G401 (cell line): ENCODE results near the gene IL3RA. TPM values are rescaled to one million over a fixed set of nuclear protein-coding genes. Genes with fewer than 3 reads are reported as not detected.
"Not testable (repeated sequence)": the region's sequence is repeated elsewhere in the genome, so short reads cannot be mapped to it uniquely, and the experiment has no call there.

ENCODE experiments used
- DNase-seq: peaks from one replicate; pipeline ENCODE4 v3.0.0-alpha.2; 2015; ENCODE audit warnings: low spot score
- in situ Hi-C: cut with HindIII; loops from 2 replicates; pipeline ENCODE4 v1.10.0; 2016; ENCODE audit warnings: low sequenced_read_pairs, mixed read lengths
- total RNA-seq: library from RNA; depleted of rRNA; stranded (reverse); fragments of >200 nt; shearing (Covaris generic); gene quantifications from 2 replicates; pipeline ENCODE4 v1.2.3, GENCODE V29; 2014; rRNA removed

Gene IL3RA
- total RNA-seq, 1 experiment from 2014 or later = not detected

DNA sequence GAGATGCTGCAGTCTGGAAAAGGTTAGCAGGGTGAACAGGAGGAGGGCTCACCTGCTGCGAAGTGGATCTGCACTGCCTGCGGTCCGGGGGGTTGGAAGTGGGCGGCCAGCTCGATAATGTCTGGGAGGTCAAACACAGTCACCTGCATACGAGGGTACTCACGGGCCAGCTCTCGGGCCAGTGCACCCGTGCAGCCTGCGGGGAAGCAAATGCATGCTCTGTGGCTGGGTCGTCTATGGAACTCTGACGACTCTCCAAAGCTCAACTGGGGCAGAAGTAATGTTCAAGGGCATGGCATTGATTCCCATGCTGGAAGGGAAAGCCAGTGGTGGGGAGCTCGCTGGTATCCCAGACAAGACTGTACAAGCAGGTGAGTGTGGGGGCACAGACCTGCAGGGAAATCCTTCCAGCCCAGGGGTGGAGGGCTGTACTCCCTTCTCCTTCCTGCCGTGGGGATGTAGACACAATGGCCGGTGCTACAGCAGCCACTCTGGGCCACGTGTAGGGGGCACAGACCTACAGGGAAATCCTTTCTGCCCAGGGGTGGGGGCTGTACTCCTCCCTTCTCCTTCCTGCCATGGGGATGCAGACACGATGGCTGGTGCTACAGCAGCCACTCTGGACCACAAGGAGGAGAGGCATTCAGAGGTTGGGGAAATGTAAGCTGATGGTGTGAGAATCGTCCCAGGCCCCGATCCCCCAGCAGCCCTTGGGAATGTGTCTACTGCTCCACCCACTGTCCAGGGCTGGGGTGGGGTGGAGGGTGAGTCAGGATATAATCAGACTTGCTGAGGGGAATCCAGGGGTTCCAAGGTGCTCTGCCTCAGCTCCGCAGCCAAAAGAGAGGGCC, 81.6 kb downstream of the IL3RA start:
- no peak for DNase-seq
- in situ Hi-C loops = no loop called here

DNA sequence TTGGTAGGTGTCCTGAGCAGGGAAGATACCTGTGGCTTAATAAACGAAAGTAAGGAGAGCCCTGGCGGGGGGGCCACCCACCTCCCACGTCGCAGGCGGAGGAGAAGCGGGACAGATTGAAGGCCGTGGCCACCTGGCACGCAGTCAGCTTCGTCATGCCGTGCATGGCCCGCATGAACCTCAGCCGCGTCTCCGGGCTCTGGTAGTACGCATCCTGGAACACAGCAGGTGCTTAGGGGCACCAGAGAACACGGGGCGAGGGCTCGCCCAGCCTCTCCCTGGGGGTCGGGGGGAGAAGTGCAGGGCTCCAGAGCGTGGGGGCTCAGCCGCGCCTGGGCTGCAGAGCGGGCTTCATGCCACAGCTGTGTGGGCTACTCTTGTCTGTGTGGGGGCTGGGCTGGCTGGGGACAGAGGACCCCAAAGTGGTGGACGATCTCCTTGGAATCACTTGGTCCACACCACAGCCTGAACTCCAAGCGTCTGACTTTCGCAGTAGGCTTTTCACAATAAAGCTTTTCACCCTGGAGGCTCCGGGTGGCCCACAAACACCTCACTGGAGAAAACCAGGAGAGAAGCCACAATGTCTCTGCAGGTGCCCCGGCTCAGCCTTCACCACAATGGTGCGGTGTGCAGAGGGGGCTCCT, 82.4 kb downstream of the IL3RA start:
- DNase-seq = no peak
- in situ Hi-C loops = no loop called here

DNA sequence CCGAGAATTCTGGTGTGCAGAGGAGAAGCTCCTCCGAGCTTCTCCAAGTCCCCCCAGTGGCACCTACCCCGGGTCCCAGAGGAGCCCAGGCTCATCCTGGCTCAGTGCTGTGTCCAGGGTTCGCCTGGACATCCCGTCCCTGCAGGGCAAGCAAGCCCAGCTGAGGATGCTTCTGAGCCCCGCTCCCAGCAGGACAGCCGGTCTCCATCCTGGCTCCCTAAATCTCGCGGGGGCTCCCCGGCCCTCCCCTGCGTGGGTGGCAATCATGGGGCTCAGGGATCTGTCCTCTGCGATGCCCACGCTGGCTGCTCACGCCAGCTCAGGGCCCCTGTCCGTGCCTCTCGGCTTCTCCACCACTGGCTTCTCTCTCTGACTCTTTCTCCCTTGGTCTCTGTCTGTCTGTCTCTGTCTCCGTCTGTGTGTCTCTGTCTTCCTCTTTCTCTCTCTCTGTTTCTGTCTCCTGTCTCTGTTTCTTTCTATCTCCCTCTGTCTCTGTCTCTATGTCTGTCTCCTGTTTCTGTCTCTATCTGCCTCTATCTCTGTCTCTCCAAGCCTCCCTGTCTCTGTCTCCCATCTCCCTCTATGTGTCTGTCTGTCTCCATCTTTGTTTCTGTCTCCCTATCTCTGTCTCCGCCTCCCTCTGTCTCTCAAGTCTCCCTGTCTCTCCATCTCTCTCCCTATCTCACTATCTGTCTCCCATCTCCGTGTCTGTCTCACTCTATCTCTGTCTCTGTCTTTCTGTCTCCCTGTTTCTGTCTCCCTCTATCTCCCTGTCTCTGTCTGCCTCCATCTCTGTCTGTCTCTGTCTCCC, 83.2 kb downstream of the IL3RA start:
- no peak for DNase-seq
- in situ Hi-C loops = no loop called here

DNA sequence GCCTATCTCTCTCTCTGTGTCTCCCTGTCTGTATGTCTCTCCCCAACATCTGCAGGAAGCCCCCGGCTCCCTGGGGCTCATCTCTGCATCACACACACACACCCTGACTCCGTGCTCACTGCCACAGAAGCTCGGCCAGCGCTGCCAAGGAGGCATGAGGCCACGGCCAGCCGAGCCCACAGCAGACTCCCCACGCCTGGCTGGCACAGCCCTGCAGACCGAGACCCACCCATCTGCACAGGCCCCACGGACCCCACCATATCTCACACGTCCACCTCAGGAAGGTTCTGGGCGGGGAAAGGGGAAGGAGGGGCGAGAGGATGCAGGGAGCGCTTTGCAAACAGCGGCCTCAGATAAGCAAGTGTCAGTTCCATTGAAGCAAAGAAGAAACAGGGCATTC, 83.8 kb downstream of the IL3RA start:
- in situ Hi-C loops = no loop called here
- DNase-seq = no peak

DNA sequence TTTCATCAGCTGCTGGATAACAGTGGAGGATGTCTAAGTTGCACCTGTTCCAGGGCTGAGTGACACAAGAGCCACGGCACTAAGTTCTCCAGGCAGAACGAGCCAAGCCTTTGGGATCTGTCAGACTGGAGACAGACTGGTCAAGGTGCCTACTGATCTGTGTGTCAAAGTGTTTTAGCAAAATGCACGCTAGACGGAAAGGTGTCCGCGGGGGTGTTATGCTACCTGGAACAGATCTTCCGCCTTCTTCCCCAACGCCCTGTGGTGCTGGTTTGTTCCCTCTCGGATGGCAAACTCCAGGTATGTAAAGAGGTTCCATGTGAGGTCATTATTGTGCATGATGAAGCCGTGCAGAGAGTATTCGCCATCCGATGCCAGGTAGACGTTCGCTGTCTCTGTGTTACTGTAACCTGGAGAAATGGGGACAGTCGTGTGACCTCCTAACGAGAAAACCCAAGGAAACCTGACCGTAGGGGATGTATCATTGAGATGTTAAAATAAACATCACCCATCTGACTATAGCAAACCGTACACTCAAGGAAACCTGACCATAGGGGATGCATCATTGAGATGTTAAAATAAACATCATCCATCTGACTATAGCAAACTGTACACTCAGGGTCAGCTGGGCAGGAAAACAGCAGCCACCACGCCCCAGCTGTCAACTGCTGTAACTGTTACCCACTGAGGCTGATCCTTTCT, 85.0 kb downstream of the IL3RA start:
- in situ Hi-C loops = no loop called here
- DNase-seq = no peak

DNA sequence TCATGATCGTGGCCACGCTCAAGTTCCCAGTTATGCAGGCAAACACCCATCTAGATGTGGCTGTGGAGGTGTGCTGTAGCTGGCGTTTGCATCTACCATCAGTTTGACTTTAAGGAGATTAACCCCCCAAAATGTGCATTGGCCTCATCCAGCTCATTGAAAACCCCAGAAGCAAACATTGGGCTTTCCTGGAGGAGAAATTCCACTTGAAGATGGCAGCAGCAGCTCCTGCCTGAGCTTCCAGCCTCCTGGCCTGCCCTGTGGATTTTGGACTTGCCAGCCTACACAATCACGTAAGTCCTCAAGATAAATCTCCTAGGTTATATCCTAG, 85.5 kb downstream of the IL3RA start:
- in situ Hi-C loops = no loop called here
- DNase-seq = no peak

DNA sequence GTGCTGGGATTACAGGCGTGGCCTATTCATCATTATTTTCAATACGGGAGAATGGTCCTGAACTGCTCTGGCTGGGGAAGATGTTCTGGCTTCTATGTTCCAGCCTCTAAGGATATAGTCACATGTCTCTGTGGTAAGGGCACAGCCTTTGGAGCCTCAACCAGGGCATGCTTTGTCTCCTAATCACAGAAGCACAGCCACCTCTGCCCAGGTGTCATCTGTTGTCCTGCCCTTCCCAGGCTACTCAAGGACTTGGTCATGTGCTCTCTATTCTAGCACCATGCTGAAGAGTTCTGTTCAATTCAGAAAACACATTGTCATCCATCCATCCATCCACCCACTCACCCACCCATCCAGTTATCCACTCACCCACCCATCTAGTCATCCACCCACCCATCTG, 86.6 kb downstream of the IL3RA start:
- in situ Hi-C loops = no loop called here
- DNase-seq = no peak

DNA sequence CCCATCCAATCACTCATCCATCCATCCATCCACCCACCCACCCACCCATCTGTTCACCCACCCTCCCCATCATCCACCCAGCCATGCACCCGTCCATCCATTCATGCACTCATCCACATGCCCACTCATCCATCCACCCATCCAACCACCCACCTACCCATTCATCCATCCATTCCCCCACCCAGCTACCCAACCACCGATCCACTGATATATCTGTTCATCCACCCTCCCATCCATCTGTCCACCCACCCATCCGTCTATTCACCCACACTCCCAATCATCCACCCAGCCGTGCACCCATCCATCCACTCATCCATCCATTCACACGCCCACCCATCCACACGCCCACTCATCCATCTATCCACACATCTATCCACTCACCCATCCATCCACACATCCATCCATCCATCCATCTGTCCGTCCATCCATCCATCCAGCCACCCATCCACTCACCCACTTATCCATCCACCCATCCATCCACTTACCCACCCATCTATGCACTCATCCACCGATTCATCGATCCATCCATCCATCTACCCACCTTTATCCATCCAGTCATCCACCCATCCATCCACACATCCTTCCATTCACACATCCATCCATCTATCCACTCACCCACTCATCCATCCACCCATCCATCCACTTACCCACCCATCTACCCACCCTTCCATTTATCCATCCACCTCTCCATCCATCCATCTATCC, 87.7 kb downstream of the IL3RA start:
- in situ Hi-C loops = no loop called here

DNA sequence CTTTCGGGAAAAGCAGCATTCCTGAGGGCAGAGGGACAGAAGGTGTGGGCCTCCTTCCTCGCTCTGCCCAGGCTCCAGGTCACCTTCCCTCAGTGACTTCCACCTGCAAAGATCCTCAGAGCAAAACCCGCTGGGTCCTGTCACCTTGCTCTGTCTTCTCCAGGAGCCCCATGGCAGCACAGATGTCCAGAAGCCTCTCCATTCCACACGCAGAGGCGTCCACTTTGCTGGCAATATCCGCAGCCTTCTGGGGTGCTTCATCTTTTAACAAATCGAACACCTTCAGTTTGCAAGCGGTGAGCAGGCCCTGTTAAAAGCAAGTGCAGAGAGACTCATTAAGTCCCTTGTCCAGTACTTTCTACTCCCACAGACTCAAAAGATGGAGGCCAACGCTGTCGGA, 88.8 kb downstream of the IL3RA start:
- no peak for DNase-seq
- in situ Hi-C loops = no loop called here

More for the DNA sequence above, 87.7 kb downstream of the IL3RA start:
- no peak for DNase-seq

DNA sequence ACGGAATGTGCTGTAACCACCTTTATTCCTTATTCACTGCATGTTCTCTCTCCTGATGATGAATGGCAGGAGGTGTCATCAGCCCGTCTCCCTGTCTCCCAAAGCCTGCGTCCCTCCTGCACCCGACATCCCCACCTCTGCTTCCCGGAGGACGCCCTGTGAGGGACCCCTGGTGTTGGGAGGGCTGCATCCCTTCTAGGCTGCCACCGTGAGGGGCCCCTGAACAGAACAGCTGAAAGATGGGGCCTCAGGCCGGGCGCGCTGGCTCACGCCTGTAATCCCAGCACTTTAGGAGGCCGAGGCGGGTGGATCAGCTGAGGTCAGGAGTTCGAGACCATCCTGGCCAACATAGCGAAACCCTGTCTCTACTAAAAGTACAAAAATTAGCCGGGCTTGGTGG, 89.7 kb downstream of the IL3RA start:
- in situ Hi-C loops, DNase-seq: not testable (repeated sequence)

DNA sequence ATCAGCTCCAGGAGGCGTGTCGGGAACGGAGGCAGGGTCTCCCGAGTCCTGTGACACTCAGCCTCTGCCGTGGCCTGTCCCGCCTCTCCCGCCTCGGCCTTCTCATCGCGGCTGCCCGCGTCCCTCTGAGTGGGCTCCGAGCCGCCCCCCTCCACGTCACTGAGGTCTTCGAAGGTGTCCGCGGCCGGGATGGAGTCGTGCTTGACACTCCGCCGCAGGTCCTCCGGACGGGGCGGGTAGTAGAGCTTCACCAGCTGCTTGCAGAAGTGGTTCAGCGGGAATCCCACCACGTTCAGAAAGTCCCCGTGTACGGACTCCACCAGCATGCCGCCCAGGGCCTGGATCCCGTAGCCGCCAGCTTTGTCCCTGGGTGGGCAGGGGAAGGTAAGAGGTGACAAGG, 91.2 kb downstream of the IL3RA start:
- no peak for DNase-seq
- in situ Hi-C loops = no loop called here

DNA sequence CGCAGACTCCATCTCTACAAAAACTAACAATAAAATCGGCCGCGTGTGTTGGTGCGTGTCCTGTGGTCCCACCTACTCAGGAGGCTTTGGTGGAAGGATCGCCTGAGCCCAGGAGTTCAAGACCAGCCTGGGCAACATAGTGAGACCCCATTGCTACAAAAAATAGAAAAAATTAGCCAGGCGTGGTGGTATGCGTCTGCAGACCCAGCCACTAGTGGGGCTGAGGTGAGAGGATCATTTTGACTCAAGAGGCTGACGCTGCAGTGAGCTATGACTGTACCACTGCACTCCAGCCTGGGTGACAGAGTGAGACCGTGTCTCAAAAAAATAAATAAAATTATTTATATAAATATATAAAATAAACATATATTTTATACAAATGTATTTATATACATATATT, 93.9 kb downstream of the IL3RA start:
- in situ Hi-C loops = no loop called here
- no peak for DNase-seq

Other genes starting within 250 kb of the IL3RA start
- gene CRLF2, start 124.1 kb upstream of the IL3RA start, total RNA-seq = not detected in 2 replicates
- 5.6 and 18.3 TPM in 2 replicates for gene CSF2RA, start 68.0 kb upstream of the IL3RA start, total RNA-seq
- 631 and 697 TPM in 2 replicates for gene SLC25A6, start 55.3 kb downstream of the IL3RA start, total RNA-seq
- 214 and 257 TPM in 2 replicates for gene ASMTL, start 116.1 kb downstream of the IL3RA start, total RNA-seq
- gene P2RY8, start 200.4 kb downstream of the IL3RA start, total RNA-seq = under 0.01 TPM in 1 of 2 replicates, not detected in the other